K562 (cell line): ENCODE measurements around the gene CD160. TPM values are rescaled to one million over a fixed set of nuclear protein-coding genes. Genes with fewer than 3 reads are reported as not detected.

Source experiments
- C11orf30 ChIP-seq: fragments of 450-650 bp; IDR thresholded peaks from 2 replicates; pipeline ENCODE4 v1.6.1; 2016; ENCODE audit warnings: low read depth, mild to moderate bottlenecking
- HBP1 ChIP-seq: fragments of 450-650 bp; formaldehyde crosslinking; IDR thresholded peaks from 2 replicates; pipeline ENCODE4 v1.4.0; 2022; ENCODE audit warnings: missing genetic modification characterization
- HNRNPL ChIP-seq: fragments of 200-400 bp; formaldehyde crosslinking; IDR thresholded peaks from 2 replicates; pipeline ENCODE4 v1.6.1; 2017; ENCODE audit warnings: low read depth, mild to moderate bottlenecking, low read length
- ID3 ChIP-seq, 2 experiments: fragments of 250-450 bp in 1 of 2; fragments of 450-650 bp in 1 of 2; sonication (Bioruptor Pico) in 1 of 2; IDR thresholded peaks; 2 replicates each; pipeline versions ENCODE4 v1.6.1 to v1.8.0; 2016 to 2021; ENCODE audit warnings: mild to moderate bottlenecking in 2 of 2, moderate library complexity in 2 of 2, missing compliant biosample characterization in 1 of 2, missing genetic modification characterization in 1 of 2
- MIER1 ChIP-seq: fragments of 450-650 bp; IDR thresholded peaks from 2 replicates; pipeline ENCODE4 v1.6.1; 2016; ENCODE audit warnings: antibody characterized with exemption, mild to moderate bottlenecking, low read depth
- PHTF2 ChIP-seq: fragments of 250-450 bp; sonication (Bioruptor Pico); IDR thresholded peaks from 2 replicates; pipeline ENCODE4 v1.5.0; 2021; ENCODE audit warnings: mild to moderate bottlenecking
- POLR2G ChIP-seq: fragments of 200-400 bp; formaldehyde crosslinking; IDR thresholded peaks from 2 replicates; pipeline ENCODE4 v1.6.1; 2017; ENCODE audit warnings: low read depth, mild to moderate bottlenecking, antibody characterized with exemption, low read length, moderate library complexity
- RAD21 ChIP-seq, 2 experiments: fragments of 250-450 bp in 1 of 2; fragments of 450-650 bp in 1 of 2; sonication (Bioruptor Pico) in 1 of 2; formaldehyde crosslinking in 1 of 2; IDR thresholded peaks in 1 of 2; conservative IDR thresholded peaks in 1 of 2; 2 replicates each; pipeline versions ENCODE4 v1.4.0 to v1.8.0; 2020 to 2022; ENCODE audit warnings: mild to moderate bottlenecking in 2 of 2, moderate library complexity in 1 of 2
- SMC3 ChIP-seq: conservative IDR thresholded peaks from 2 replicates; pipeline ENCODE4 v1.6.1; 2011; ENCODE audit warnings: low read depth, low read length, improper control_type of control experiment; ENCODE audit not compliant: insufficient read depth
- TFAP4 ChIP-seq: sonication (generic); formaldehyde crosslinking; IDR thresholded peaks from 2 replicates; pipeline ENCODE4 v1.8.0; 2022; ENCODE audit warnings: missing genetic modification reagents, mild to moderate bottlenecking, moderate library complexity, borderline replicate concordance
- XRCC5 ChIP-seq: fragments of 200-400 bp; formaldehyde crosslinking; IDR thresholded peaks from 2 replicates; pipeline ENCODE4 v1.6.1; 2017; ENCODE audit warnings: low read depth, mild to moderate bottlenecking, low read length
- ZBTB11 ChIP-seq, 3 experiments: fragments of 200-800 bp in 1 of 3; fragments of 250-450 bp in 1 of 3; fragments of 450-650 bp in 1 of 3; sonication (Bioruptor Pico) in 1 of 3; sonication (Bioruptor generic) in 1 of 3; formaldehyde crosslinking in 1 of 3; IDR thresholded peaks; 2 replicates each; pipeline versions ENCODE4 v1.6.1 to v1.8.0; 2016 to 2022; ENCODE audit warnings: mild to moderate bottlenecking in 2 of 3, missing genetic modification characterization in 2 of 3, missing compliant biosample characterization in 1 of 3, moderate library complexity in 1 of 3
- ZBTB7A ChIP-seq: IDR thresholded peaks from 2 replicates; pipeline ENCODE4 v1.6.1; 2011; ENCODE audit warnings: low read depth, mild to moderate bottlenecking, low read length, moderate library complexity, borderline replicate concordance; ENCODE audit not compliant: control insufficient read depth
- ZNF263 ChIP-seq: sonication (generic); formaldehyde crosslinking; IDR thresholded peaks from 2 replicates; pipeline ENCODE4 v1.8.0; 2022; ENCODE audit warnings: mild to moderate bottlenecking, missing genetic modification reagents, borderline replicate concordance
- ZNF444 ChIP-seq: fragments of 250-450 bp; sonication (Bioruptor Pico); IDR thresholded peaks from 2 replicates; pipeline ENCODE4 v1.4.0; 2020; ENCODE audit warnings: mild to moderate bottlenecking, moderate library complexity
- polyA plus RNA-seq, 8 experiments: library from polyadenylated mRNA; depleted of rRNA in 4 of 8; stranded (reverse) in 5 of 8; unstranded in 3 of 8; fragments of >200 nt; fragmentation: Nextera tagmentation in 2 of 8; fragmentation: Illumina TruSeq in 1 of 8; extraction: Ambion mirVana in 2 of 8; extraction: Trizol in 1 of 8; gene quantifications; 2 replicates each; pipeline versions ENCODE4 v1.2.1 to v1.2.3, GENCODE V29; 2011 to 2014; ENCODE audit warnings: inconsistent platforms in 1 of 8, missing spikeins in 1 of 8
- total RNA-seq, 7 experiments: library from RNA; depleted of rRNA in 6 of 7; stranded (reverse); fragments of >200 nt in 6 of 7; fragmentation: Illumina TruSeq in 2 of 7; extraction: Trizol in 2 of 7; gene quantifications; 2 replicates each; pipeline versions ENCODE4 v1.2.1 to v1.2.3, GENCODE V29; 2011 to 2021; ENCODE audit warnings: low replicate concordance in 1 of 7
- TF ChIP-seq, protein P1 (sequence below), 3 experiments: IDR thresholded peaks in 2 of 3; conservative IDR thresholded peaks in 1 of 3; 2 replicates each; pipeline ENCODE4 v1.5.1; 2011 to 2012; ENCODE audit warnings: low read length in 3 of 3, mild to moderate bottlenecking in 3 of 3, control low read depth in 2 of 3, improper control_type of control experiment in 1 of 3, inconsistent platforms in 1 of 3, low read depth in 1 of 3, mixed read lengths in 1 of 3, moderate library complexity in 1 of 3; ENCODE audit not compliant: insufficient read depth in 2 of 3

Gene CD160
- total and polyA plus RNA-seq, 9 of the 15 experiments (the other 6 are each of a cell fraction or from before 2014, with no cell fraction given): 0.01 TPM; not detected in 8

- TF ChIP-seq ID3 (CRISPR knock-in tag; IDR thresholded peaks at IDR 0.05) (no peak), ID3 (tag; IDR thresholded peaks at IDR 0.05) (no peak), POLR2G (0 out of 2 replicates have a peak, but pooled peaks have one; percentile 15), XRCC5 (no peak), ZNF263 (CRISPR knock-in tag) (0 out of 2 replicates have a peak, but pooled peaks have one; percentile 46), RAD21 (CRISPR knock-in tag; conservative IDR thresholded peaks at IDR 0.05 in 1 of 2, IDR thresholded peaks at IDR 0.05 in 1 of 2) (peak; percentile 81 to 92), HNRNPL (no peak), PHTF2 (CRISPR knock-in tag) (no peak), HBP1 (CRISPR knock-in tag) (0 out of 2 replicates have a peak, but pooled peaks have one; percentile 38), C11orf30 (no peak), ZBTB7A (peak; percentile 34; the same call in 1 of the 2 replicates), SMC3 (peak; percentile 78; the same call in 1 of the 2 replicates), TFAP4 (CRISPR knock-in tag) (0 out of 2 replicates have a peak, but pooled peaks have one; percentile 17), ZBTB11 (CRISPR knock-in tag; IDR thresholded peaks at IDR 0.05) (0 out of 6 replicates have a peak, but pooled peaks of 1 of the 3 experiments have one; percentile 13), ZNF444 (no peak), MIER1 (no peak)
- TF ChIP-seq, protein P1, sequence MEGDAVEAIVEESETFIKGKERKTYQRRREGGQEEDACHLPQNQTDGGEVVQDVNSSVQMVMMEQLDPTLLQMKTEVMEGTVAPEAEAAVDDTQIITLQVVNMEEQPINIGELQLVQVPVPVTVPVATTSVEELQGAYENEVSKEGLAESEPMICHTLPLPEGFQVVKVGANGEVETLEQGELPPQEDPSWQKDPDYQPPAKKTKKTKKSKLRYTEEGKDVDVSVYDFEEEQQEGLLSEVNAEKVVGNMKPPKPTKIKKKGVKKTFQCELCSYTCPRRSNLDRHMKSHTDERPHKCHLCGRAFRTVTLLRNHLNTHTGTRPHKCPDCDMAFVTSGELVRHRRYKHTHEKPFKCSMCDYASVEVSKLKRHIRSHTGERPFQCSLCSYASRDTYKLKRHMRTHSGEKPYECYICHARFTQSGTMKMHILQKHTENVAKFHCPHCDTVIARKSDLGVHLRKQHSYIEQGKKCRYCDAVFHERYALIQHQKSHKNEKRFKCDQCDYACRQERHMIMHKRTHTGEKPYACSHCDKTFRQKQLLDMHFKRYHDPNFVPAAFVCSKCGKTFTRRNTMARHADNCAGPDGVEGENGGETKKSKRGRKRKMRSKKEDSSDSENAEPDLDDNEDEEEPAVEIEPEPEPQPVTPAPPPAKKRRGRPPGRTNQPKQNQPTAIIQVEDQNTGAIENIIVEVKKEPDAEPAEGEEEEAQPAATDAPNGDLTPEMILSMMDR (IDR thresholded peaks at IDR 0.05 in 2 of 3, conservative IDR thresholded peaks at IDR 0.05 in 1 of 3; ENCODE audit: insufficient read depth in 2 of 3, low read depth in 1 of 3, low read length in 3 of 3): peak; percentile 86 to 92 (median 88)
Measured at GRCh38 chr1:145720878-145721671, 1.8 kb downstream of the CD160 start (continued).
